ENCODE data around the gene GAN.
"Not testable (repeated sequence)": the region's sequence is repeated elsewhere in the genome, so short reads cannot be mapped to it uniquely, and the experiment has no call there.

GAN gene

GRCh38 chr16:81307770-81308169 lies 7.0 kb upstream of the GAN start:
- DNase-seq (ENCODE audit: low read depth in 2 of 2, low spot score in 1 of 2) = no peak

DNA sequence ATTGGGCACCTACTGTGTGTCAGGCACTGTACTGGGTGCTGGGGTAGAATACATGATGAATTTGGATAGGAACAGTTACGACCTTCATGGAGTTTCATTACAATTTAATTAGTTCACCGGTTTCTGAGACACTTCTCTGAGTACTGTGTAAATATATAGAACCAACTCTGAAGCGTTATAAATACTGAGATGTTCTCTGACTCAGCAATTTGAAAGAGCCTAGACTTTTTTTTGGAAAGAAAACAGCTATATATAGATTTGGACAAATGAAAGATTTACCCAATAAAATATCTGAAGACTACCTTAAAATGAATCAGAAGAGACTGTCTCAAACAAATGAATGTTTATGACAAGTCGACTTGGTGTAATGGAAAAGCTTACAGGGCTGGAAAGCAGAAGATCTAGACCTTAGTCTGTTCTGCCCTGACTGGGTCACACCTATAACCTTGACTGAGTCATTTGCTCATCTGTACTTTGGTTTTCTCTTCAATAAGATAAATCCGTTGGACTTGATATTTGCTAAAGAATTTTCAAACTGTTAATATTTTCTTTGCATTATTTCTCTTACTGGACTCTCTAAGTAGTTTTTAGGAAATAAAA lies 4.6 kb upstream of the GAN start:
- no peak for DNase-seq (ENCODE audit: low read depth in 2 of 2, low spot score in 1 of 2)

DNA sequence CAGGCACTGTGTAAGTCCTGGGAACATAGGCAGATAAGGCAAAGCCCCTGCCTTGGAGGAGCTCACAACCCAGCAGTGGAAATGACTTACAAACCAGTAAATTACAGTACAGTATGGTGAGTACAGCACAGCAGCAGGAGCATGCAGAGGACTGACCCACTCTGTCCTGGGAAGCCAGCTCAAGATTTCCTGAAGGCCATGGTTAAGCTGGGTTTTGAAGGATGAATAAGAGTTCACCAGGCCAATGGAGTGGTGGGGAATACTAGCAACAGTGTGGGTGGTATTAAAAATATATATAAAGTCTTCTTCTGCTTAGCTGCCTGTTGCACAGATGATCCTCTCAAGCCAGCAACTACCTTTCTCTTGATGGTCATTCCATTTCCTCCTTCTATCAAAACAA lies 3.0 kb upstream of the GAN start:
- DNase-seq (ENCODE audit: low read depth in 2 of 2, low spot score in 1 of 2) = no peak

DNA sequence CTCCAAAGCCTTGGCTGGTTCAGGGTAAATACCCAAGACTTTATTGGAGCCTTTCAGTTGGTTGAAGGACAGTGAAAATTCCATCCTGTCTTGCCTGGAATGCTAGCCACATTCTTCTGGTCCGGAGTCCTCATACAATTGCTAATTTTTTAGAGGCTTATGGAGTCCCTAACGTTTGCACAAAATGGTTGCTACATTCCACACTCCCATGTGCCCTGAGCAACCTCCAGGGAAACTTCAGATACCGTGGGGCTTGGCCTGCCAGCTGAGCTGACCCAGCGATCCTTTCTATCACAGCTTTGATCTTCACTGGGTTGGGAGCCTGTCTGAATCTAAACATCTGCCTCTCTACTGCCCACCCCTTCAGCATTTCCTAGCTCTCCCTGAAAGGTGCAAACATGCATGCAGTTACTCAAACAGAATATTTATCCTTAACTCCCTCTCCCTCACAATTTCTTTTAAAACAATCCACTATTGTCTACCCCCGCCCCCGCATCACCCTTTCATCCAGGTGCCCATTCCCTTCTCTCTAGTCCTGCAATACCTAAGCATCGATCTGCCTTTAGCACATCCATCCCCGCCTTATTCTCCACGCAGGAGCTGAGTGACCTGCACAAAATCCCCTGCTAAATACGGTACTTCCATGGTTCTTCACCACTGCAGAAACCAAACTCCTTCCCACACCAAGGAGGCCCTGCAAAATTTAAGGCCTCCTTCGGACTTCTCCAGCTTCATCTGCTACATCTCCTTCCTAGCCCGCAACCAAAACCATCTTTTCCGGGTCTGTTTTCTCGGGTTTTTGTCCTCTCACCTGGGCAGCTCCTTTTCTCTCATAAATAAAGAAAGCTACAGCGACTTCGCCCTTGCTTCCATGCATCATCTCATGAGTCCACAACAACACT lies 810 bp upstream of the GAN start:
- no peak for DNase-seq (ENCODE audit: low read depth in 2 of 2, low spot score in 1 of 2)

DNA sequence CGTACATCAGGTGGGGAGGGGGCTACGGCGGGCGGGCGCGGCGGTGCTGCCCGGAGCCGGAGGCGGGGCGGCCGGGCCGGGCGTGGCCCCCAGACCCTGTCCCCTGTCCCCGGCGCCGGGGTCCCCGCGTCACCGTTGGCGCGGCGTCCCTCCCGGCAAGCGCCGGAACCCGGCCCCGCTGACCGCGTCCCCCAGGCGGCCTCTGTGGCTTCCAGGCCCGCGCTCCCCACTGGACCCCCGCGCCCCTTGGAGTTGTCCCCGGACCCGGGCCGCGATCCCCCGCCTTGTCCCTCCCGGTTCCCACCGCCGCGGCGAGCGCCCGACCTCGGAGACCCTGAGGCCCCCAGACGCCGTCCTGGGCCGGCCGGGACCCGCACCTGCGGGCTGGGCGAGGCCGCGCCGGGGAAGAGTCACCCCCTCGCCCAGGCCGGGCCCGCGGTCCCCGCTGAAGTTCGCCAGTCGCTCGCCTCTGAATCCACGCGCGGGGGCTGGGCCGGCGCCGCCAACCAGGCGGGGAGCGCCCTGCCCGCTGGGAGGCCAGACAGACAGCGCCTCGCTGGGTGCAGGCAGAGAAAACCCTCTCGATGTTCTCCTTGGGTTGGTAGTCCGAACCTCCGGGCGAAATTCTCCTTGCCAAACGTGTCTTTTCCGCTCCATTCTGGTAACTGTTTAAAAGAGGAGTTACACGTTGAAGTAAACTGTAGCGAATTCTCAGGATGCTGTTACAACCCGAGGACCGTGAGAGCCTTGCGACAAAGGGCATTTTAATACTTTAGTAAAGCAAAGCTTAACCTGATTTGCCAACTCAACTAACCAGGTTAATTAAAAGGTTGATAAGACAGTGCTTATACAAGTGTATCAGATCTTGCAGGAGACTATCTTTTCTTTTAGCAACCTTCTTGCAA lies 761 bp downstream of the GAN start:
- peak; percentile 11 to 22 for DNase-seq (ENCODE audit: low read depth in 2 of 2, low spot score in 1 of 2)

- DNase-seq (ENCODE audit: low read depth in 2 of 2, low spot score in 1 of 2) = no peak
These were observed 1.4 kb downstream of the GAN start for GRCh38 chr16:81316176-81316496.

DNA sequence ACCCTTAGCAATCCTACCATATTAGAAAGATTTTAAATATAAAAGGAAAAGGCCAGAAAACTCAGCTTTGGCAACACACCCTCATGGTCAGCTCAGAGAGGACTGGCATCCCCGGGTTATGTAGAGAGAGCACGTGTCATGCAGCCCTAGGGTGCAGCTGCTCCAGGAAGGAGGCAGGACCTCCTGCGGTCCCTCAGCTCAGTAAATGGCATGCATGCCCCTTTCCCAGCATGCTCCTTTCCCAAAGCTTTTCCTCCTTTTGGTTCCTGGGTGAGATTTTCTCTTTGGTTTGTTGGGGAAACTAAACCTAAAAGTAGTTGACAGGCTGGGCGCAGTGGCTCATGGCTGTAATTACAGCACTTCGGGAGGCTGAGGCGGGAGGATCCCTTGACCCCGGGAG lies 3.9 kb downstream of the GAN start:
- no peak for DNase-seq (ENCODE audit: low read depth in 2 of 2, low spot score in 1 of 2)

DNA sequence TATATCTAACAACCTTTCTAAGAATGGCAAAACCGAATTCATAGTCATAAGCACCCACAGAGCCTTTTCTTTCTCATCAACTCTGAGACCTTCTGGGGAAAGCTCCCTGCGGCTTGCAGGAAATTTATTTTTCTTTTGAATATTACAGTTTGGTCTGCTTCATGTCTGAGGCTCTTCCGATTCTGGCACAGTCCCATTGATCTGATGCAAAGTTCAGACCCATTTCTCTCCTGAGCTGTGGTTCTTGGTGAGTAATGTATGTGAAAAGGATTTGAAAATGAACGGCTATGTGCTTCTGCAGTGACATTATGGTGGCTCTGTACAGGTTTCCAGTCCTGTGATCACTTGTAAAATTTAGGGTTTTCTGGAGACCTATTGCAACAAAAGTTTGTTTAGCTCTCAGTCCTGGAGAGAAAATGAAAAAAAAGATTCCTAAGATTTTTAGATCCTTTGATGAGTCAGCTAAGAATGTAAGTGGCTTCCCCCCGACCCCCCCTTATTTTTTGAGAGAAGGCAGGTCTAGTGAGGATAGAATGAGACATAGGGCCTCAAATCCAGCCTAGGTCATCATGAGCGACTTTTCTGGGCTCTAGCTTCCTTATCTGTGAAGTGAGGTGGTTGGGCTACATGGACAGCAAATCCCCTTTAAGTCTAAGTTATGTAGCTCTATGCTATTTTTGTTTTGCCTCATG lies 4.6 kb downstream of the GAN start:
- DNase-seq (ENCODE audit: low read depth in 2 of 2, low spot score in 1 of 2) = no peak

DNA sequence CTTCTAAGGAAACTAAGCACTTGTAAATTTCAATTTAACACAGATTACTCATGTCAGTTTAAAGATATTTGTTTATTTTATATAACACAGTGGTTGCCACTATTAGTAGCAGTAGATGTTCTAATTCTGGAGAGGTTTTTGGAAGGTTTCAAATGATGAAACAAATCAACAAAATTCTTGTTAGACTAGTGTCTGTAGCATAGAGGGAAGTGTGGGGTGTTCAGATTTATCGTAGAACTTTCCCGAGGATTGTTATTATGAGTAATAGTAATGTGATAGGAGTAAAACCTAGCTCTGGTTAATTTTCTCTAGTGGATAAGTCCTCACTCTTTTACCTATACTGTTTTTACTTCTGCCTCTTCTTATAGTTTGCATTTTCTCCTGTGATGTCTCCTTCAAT lies 6.3 kb downstream of the GAN start:
- no peak for DNase-seq (ENCODE audit: low read depth in 2 of 2, low spot score in 1 of 2)

- no peak for DNase-seq (ENCODE audit: low read depth in 2 of 2, low spot score in 1 of 2)
These were observed 6.8 kb downstream of the GAN start for GRCh38 chr16:81321536-81321935.

GRCh38 chr16:81324808-81325207 lies 10.0 kb downstream of the GAN start:
- DNase-seq (ENCODE audit: low read depth in 2 of 2, low spot score in 1 of 2) = no peak

DNA sequence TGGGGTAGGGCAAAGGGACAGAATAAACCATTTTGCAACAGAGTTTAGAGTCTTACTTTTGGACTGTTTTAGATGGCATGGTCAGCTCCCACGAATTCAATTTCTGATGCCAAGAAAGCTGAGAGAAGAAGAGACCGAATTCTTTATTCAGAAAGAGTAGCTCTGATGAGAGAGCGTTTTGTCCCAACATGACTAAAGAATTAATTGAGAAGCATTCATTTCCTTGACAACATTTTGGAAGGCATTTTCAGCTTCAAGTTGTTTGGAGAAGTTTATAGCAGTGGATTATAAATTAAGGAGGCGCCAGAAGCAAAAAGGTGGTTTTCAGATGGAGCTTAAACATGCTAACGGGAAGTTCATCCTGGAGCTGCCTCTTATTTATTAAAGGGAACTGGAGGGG lies 12.2 kb downstream of the GAN start:
- DNase-seq (ENCODE audit: low read depth in 2 of 2, low spot score in 1 of 2) = no peak

GRCh38 chr16:81327447-81328196 lies 12.9 kb downstream of the GAN start:
- no peak for DNase-seq (ENCODE audit: low read depth in 2 of 2, low spot score in 1 of 2)

- DNase-seq (ENCODE audit: low read depth in 2 of 2, low spot score in 1 of 2) = no peak
These were observed 15.2 kb downstream of the GAN start for GRCh38 chr16:81329947-81330346.

DNA sequence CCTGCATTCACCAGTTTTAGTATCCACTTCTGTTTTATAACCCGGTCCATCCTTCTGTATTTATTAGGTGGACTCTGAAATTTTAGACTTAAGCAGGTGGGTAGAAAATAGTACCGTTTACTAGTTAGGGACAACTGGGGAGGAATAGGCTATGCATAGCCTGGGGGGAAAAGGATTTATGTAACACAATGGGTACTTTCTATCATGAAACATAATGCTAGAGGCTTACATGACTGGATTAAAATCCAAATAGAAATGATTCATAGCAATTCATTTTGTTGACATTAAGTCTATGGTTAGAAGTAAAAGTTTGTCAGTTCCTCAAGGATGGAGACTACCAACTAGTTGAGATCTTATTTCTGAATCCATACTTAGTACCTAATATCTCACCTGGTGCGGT lies 18.6 kb downstream of the GAN start:
- no peak for DNase-seq (ENCODE audit: low read depth in 2 of 2, low spot score in 1 of 2)

GRCh38 chr16:81335669-81336068 lies 20.9 kb downstream of the GAN start:
- DNase-seq (ENCODE audit: low read depth in 2 of 2, low spot score in 1 of 2) = no peak

GRCh38 chr16:81337097-81337496 lies 22.3 kb downstream of the GAN start:
- DNase-seq (ENCODE audit: low read depth in 2 of 2, low spot score in 1 of 2) = no peak

DNA sequence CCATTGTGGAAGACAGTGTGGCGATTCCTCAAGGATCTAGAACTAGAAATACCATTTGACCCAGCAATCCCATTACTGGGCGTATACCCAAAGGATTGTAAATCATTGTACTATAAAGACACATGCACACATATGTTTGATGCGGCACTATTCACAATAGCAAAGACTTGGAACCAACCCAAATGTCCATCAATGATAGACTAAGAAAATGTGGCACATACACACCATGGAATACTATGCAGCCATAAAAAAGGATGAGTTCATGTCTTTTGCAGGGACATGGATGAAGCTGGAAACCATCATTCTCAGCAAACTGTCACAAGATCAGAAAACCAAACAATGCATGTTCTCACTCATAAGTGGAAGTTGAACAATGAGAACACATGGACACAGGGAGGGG lies 30.4 kb downstream of the GAN start:
- DNase-seq (ENCODE audit: low read depth in 2 of 2, low spot score in 1 of 2) = not testable (repeated sequence)

- DNase-seq (ENCODE audit: low read depth in 2 of 2, low spot score in 1 of 2) = no peak
These were observed 32.7 kb downstream of the GAN start for GRCh38 chr16:81347425-81347824.

GRCh38 chr16:81349608-81350305 lies 35.0 kb downstream of the GAN start:
- no peak for DNase-seq (ENCODE audit: low read depth in 2 of 2, low spot score in 1 of 2)
